T follicular helper cell (primary cell): ENCODE measurements around the gene MEGF11.

Source experiments
- DNase-seq: peaks from one replicate; pipeline ENCODE4 v3.0.0-alpha.2; 2020; ENCODE audit warnings: low read depth

MEGF11 gene

GRCh38 chr15:66114863-66115425 lies 138.6 kb downstream of the MEGF11 start:
- DNase-seq, result no peak

- DNase-seq, result no peak
Observed at GRCh38 chr15:66112388-66112787, 141.2 kb downstream of the MEGF11 start.

- DNase-seq, result no peak
Observed at GRCh38 chr15:66111363-66111762, 142.2 kb downstream of the MEGF11 start.

- DNase-seq, result no peak
Observed at GRCh38 chr15:66110864-66111263, 142.7 kb downstream of the MEGF11 start.

- no peak for DNase-seq
Observed at GRCh38 chr15:66109826-66110225, 143.7 kb downstream of the MEGF11 start.

GRCh38 chr15:66108483-66109265 lies 144.9 kb downstream of the MEGF11 start:
- no peak for DNase-seq

GRCh38 chr15:66107070-66107469 lies 146.5 kb downstream of the MEGF11 start:
- no peak for DNase-seq

GRCh38 chr15:66105286-66106265 lies 148.0 kb downstream of the MEGF11 start:
- DNase-seq, result no peak

GRCh38 chr15:66103293-66103590 lies 150.3 kb downstream of the MEGF11 start:
- DNase-seq, result no peak

GRCh38 chr15:66102563-66103292 lies 150.8 kb downstream of the MEGF11 start:
- no peak for DNase-seq

GRCh38 chr15:66101715-66102395 lies 151.7 kb downstream of the MEGF11 start:
- no peak for DNase-seq

GRCh38 chr15:66100761-66101160 lies 152.8 kb downstream of the MEGF11 start:
- no peak for DNase-seq

- no peak for DNase-seq
Observed at GRCh38 chr15:66099950-66100671, 153.4 kb downstream of the MEGF11 start.

GRCh38 chr15:66098022-66098363 lies 155.6 kb downstream of the MEGF11 start:
- DNase-seq, result no peak

GRCh38 chr15:66097151-66098021 lies 156.2 kb downstream of the MEGF11 start:
- no peak for DNase-seq

- DNase-seq, result no peak
Observed at GRCh38 chr15:66096688-66097058, 156.9 kb downstream of the MEGF11 start.

GRCh38 chr15:66095871-66096687 lies 157.5 kb downstream of the MEGF11 start:
- no peak for DNase-seq

GRCh38 chr15:66094331-66094730 lies 159.2 kb downstream of the MEGF11 start:
- DNase-seq, result no peak
